H9 (cell line): Measurements from ENCODE around the gene BACH2. TPM values are rescaled to one million over a fixed set of nuclear protein-coding genes. Genes with fewer than 3 reads are reported as not detected.

Source experiments
- DNase-seq: peaks from one replicate; pipeline ENCODE4 v3.0.0-alpha.2; 2017
- H2AFZ ChIP-seq: one replicate; pipeline ENCODE4 v1.6.1; 2013; ENCODE audit warnings: mild to moderate bottlenecking, low read length, control low read depth, moderate library complexity
- H2AK5ac ChIP-seq: 2 replicates; pipeline ENCODE4 v1.6.1; 2013; ENCODE audit warnings: low read length, control low read depth, mixed read lengths; ENCODE audit not compliant: insufficient read length
- H2BK120ac ChIP-seq: one replicate; pipeline ENCODE4 v1.6.1; 2013; ENCODE audit warnings: low read depth, mild to moderate bottlenecking, low read length, control low read depth, inconsistent platforms; ENCODE audit not compliant: poor library complexity, severe bottlenecking
- H2BK12ac ChIP-seq: 2 replicates; pipeline ENCODE4 v1.6.1; 2013; ENCODE audit warnings: low read length, control low read depth, mixed read lengths, low read depth; ENCODE audit not compliant: insufficient read length
- H2BK15ac ChIP-seq: 2 replicates; pipeline ENCODE4 v1.6.1; 2013; ENCODE audit warnings: low read depth, low read length, control low read depth
- H2BK20ac ChIP-seq: one replicate; pipeline ENCODE4 v1.6.1; 2013; ENCODE audit warnings: low read depth, mild to moderate bottlenecking, low read length, control low read depth, inconsistent platforms; ENCODE audit not compliant: poor library complexity, severe bottlenecking
- H2BK5ac ChIP-seq: 2 replicates; pipeline ENCODE4 v1.6.1; 2013; ENCODE audit warnings: low read length, control low read depth, mixed read lengths; ENCODE audit not compliant: insufficient read length
- H3K14ac ChIP-seq: 2 replicates; pipeline ENCODE4 v1.6.1; 2013; ENCODE audit warnings: low read length, control low read depth; ENCODE audit not compliant: insufficient read depth
- H3K18ac ChIP-seq: 2 replicates; pipeline ENCODE4 v1.6.1; 2013; ENCODE audit warnings: low read depth, mild to moderate bottlenecking, mixed read lengths, low read length, control low read depth; ENCODE audit not compliant: insufficient read length
- H3K23ac ChIP-seq: 2 replicates; pipeline ENCODE4 v1.6.1; 2013; ENCODE audit warnings: low read length, control low read depth, mixed read lengths, low read depth; ENCODE audit not compliant: insufficient read length
- H3K23me2 ChIP-seq: 2 replicates; pipeline ENCODE4 v1.6.1; 2013; ENCODE audit warnings: low read depth, mild to moderate bottlenecking, mixed read lengths, low read length, control low read depth; ENCODE audit not compliant: insufficient read length, poor library complexity, severe bottlenecking
- H3K27ac ChIP-seq: 2 replicates; pipeline ENCODE4 v1.5.1; 2013; ENCODE audit warnings: low read length, control low read depth, mixed read lengths, low read depth; ENCODE audit not compliant: insufficient read length
- H3K27me3 ChIP-seq: 2 replicates; pipeline ENCODE4 v1.6.1; 2013; ENCODE audit warnings: low read length, control low read depth, inconsistent platforms; ENCODE audit not compliant: insufficient read depth
- H3K4ac ChIP-seq: 2 replicates; pipeline ENCODE4 v1.6.1; 2013; ENCODE audit warnings: low read depth, mild to moderate bottlenecking, control low read depth, inconsistent platforms, low read length, moderate library complexity
- H3K4me1 ChIP-seq: 2 replicates; pipeline ENCODE4 v1.6.1; 2013; ENCODE audit warnings: low read length, control low read depth, inconsistent platforms; ENCODE audit not compliant: insufficient read depth
- H3K4me2 ChIP-seq: 2 replicates; pipeline ENCODE4 v1.6.1; 2013; ENCODE audit warnings: low read length, control low read depth, mixed read lengths; ENCODE audit not compliant: insufficient read length, insufficient read depth
- H3K56ac ChIP-seq: 2 replicates; pipeline ENCODE4 v1.6.1; 2013; ENCODE audit warnings: low read depth, mild to moderate bottlenecking, mixed read lengths, low read length, control low read depth; ENCODE audit not compliant: insufficient read length
- H3K79me1 ChIP-seq: 2 replicates; pipeline ENCODE4 v1.6.1; 2013; ENCODE audit warnings: low read depth, mild to moderate bottlenecking, moderate library complexity, low read length, control low read depth, inconsistent platforms; ENCODE audit not compliant: insufficient read depth, poor library complexity, severe bottlenecking
- H3K79me2 ChIP-seq: 2 replicates; pipeline ENCODE4 v1.6.1; 2013; ENCODE audit warnings: low read length, control low read depth, inconsistent platforms; ENCODE audit not compliant: insufficient read depth
- H3K9ac ChIP-seq: 2 replicates; pipeline ENCODE4 v1.6.1; 2013; ENCODE audit warnings: low read length, control low read depth, mixed read lengths; ENCODE audit not compliant: insufficient read length; ENCODE audit errors: extremely low read depth
- H3K9me3 ChIP-seq: one replicate; pipeline ENCODE4 v1.6.1; 2013; ENCODE audit warnings: low read depth, low read length, inconsistent platforms; ENCODE audit not compliant: control insufficient read depth
- H3T11ph ChIP-seq: one replicate; pipeline ENCODE4 v1.6.1; 2013; ENCODE audit warnings: mild to moderate bottlenecking, low read length, control low read depth, inconsistent platforms
- H4K20me1 ChIP-seq: one replicate; pipeline ENCODE4 v1.6.1; 2013; ENCODE audit not compliant: control insufficient read depth, insufficient read length, insufficient read depth
- H4K5ac ChIP-seq: 2 replicates; pipeline ENCODE4 v1.6.1; 2013; ENCODE audit warnings: low read depth, mild to moderate bottlenecking, mixed read lengths, low read length, control low read depth; ENCODE audit not compliant: insufficient read length
- H4K8ac ChIP-seq: replicated peaks from 2 replicates; pipeline ENCODE4 v1.6.1; 2013; ENCODE audit warnings: low read length, control low read depth, mixed read lengths, low read depth; ENCODE audit not compliant: insufficient read length
- H4K91ac ChIP-seq: 2 replicates; pipeline ENCODE4 v1.6.1; 2013; ENCODE audit warnings: low read depth, mild to moderate bottlenecking, moderate library complexity, mixed read lengths, low read length, control low read depth; ENCODE audit not compliant: insufficient read length
- H3K27ac Mint-ChIP-seq, 3 experiments: 2 replicates in 2 of 3; 3 replicates in 1 of 3; pipeline ENCODE4 v1.8.0; 2020 to 2021; ENCODE audit warnings: mixed read lengths in 3 of 3, mild to moderate bottlenecking in 1 of 3, moderate library complexity in 1 of 3
- H3K27me3 Mint-ChIP-seq: 2 replicates; pipeline ENCODE4 v1.8.0; 2021; ENCODE audit warnings: low read depth, mild to moderate bottlenecking, moderate library complexity, mixed read lengths
- H3K36me3 Mint-ChIP-seq, 3 experiments: 2 replicates in 2 of 3; 3 replicates in 1 of 3; pipeline ENCODE4 v1.8.0; 2020 to 2021; ENCODE audit warnings: low read depth in 3 of 3, mixed read lengths in 3 of 3; ENCODE audit not compliant: insufficient read depth in 1 of 3
- H3K4me1 Mint-ChIP-seq, 2 experiments: 2 replicates each; pipeline ENCODE4 v1.8.0; 2020; ENCODE audit warnings: mixed read lengths in 2 of 2
- H3K4me3 Mint-ChIP-seq, 2 experiments: 2 replicates in 1 of 2; 3 replicates in 1 of 2; pipeline ENCODE4 v1.8.0; 2020 to 2021; ENCODE audit warnings: mild to moderate bottlenecking in 2 of 2, mixed read lengths in 2 of 2, moderate library complexity in 1 of 2
- H3K9me3 Mint-ChIP-seq, 2 experiments: 2 replicates in 1 of 2; 3 replicates in 1 of 2; pipeline ENCODE4 v1.8.0; 2020; ENCODE audit warnings: mild to moderate bottlenecking in 2 of 2, mixed read lengths in 2 of 2, moderate library complexity in 1 of 2
- CTCF ChIP-seq: fragments of 200-600 bp; sonication (generic); conservative IDR thresholded peaks from 3 replicates; pipeline ENCODE4 v1.8.0; 2021; ENCODE audit warnings: antibody characterized with exemption, mild to moderate bottlenecking
- WGBS: extraction: QIAGEN DNeasy Blood & Tissue Kit; methylation state at CpG from one replicate; pipeline ENCODE4 v1.1.7; 2013; ENCODE audit warnings: missing lambda C conversion rate, low lambda C conversion rate, mixed read lengths; ENCODE audit not compliant: insufficient read length; ENCODE audit errors: extremely low coverage; 5-methylcytosine and 5-hydroxymethylcytosine counted together
- total RNA-seq: library from RNA; stranded (reverse); gene quantifications from 2 replicates; pipeline ENCODE4 v1.2.1, GENCODE V29; 2021

Gene BACH2
- total RNA-seq, 1 experiment from 2014 or later: 2.0 TPM

DNA sequence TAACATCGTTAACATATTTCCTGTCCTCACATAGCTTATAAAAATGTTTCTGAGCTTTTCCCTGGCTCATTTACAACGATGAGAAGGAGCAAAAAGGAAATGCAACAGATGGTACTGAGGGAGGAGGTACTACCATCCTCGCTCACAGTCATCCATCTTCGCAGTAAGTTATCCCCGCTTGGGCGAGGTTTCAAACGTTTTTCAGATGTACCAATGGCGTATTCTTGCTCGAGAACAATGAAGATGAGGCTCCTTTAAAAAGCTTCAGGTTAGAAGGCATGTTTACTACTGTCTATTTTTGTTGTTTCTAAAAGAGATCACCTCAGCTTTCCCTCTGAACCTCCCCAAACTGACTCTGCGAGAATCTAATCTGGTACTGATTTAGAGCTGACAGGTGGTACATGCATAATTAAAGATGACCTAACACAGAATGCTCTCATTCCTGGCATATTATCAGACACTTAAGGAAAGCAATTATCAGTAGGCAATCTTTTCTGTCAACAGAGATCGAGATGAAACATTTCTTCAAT lies 223.6 kb downstream of the BACH2 start:
- H2AK5ac ChIP-seq: no peak overlapping the region
- WGBS: no CpG with 5 or more reads among the region's 11 CpGs
- H4K8ac ChIP-seq: no peak overlapping the region
- Mint-ChIP-seq H3K36me3 (no peaks in the 10 kb centered on the region), H3K4me1 (peaks cover 8 to 13% of the 10 kb centered on the region in 2 experiments; a peak in 3 of 4 replicates), H3K27me3 (no peaks in the 10 kb centered on the region), H3K27ac (no peak overlapping the region), H3K4me3 (no peak overlapping the region), H3K9me3 (no peaks in the 10 kb centered on the region)
- H2BK20ac ChIP-seq: no peak overlapping the region
- H3K9me3 ChIP-seq: no peaks in the 10 kb centered on the region
- no peak for TF ChIP-seq CTCF
- H3K18ac ChIP-seq: no peak overlapping the region
- no peak overlapping the region for H3K4me2 ChIP-seq
- no peak overlapping the region for H4K91ac ChIP-seq
- no peak overlapping the region for H3K23ac ChIP-seq
- no peaks in the 10 kb centered on the region for H3K23me2 ChIP-seq
- no peak overlapping the region for H2BK12ac ChIP-seq
- H3K9ac ChIP-seq: no peak overlapping the region
- no peaks in the 10 kb centered on the region for H3K79me2 ChIP-seq
- H3T11ph ChIP-seq: no peak overlapping the region
- H4K5ac ChIP-seq: no peak overlapping the region
- no peak overlapping the region for H3K14ac ChIP-seq
- H3K27me3 ChIP-seq: no peaks in the 10 kb centered on the region
- H2AFZ ChIP-seq: no peak overlapping the region
- no peak overlapping the region for H2BK5ac ChIP-seq
- H3K4me1 ChIP-seq: peaks cover 3% of the 10 kb centered on the region; the same call in 1 of the 2 replicates
- no peak overlapping the region for H2BK120ac ChIP-seq
- H3K27ac ChIP-seq: no peak overlapping the region
- H2BK15ac ChIP-seq: no peak overlapping the region
- no peak for DNase-seq
- no peaks in the 10 kb centered on the region for H4K20me1 ChIP-seq
- H3K56ac ChIP-seq: no peak overlapping the region
- no peak overlapping the region for H3K4ac ChIP-seq
- no peaks in the 10 kb centered on the region for H3K79me1 ChIP-seq
